HG02943 (cell line): ENCODE results near the gene TAF4B.
"Not testable (repeated sequence)": the region's sequence is repeated elsewhere in the genome, so short reads cannot be mapped to it uniquely, and the experiment has no call there.

ENCODE experiments used
- ATAC-seq: cut with Tn5 transposase; IDR thresholded peaks from one replicate; pipeline ENCODE4 v1.9.1; 2021; ENCODE audit warnings: mild to moderate bottlenecking, low read depth, moderate library complexity; ENCODE audit not compliant: unreplicated experiment

The TAF4B gene

GRCh38 chr18:26226229-26227050, at the start of gene TAF4B:
Gene TAF4B, plus strand, starts transcription at chr18:26226445. Its CDS starts 489 bp downstream, at chr18:26226934.
- ATAC-seq = peak; percentile 78

- ATAC-seq = peak; percentile 71
These were observed 44.9 kb upstream of the TAF4B start for GRCh38 chr18:26181343-26181826.

- ATAC-seq = no peak
These were observed 42.7 kb upstream of the TAF4B start for GRCh38 chr18:26183395-26184112.

- no peak for ATAC-seq
These were observed 41.0 kb upstream of the TAF4B start for GRCh38 chr18:26185267-26185666.

GRCh38 chr18:26190506-26190905, 35.7 kb upstream of the TAF4B start:
- peak; percentile 82 for ATAC-seq

GRCh38 chr18:26192233-26192632, 34.0 kb upstream of the TAF4B start:
- no peak for ATAC-seq

GRCh38 chr18:26196605-26197004, 29.6 kb upstream of the TAF4B start:
- ATAC-seq = no peak

GRCh38 chr18:26202001-26202400, 24.2 kb upstream of the TAF4B start:
- ATAC-seq = not testable (repeated sequence)

GRCh38 chr18:26205318-26205717, 20.9 kb upstream of the TAF4B start:
- no peak for ATAC-seq

- no peak for ATAC-seq
These were observed 19.8 kb upstream of the TAF4B start for GRCh38 chr18:26206488-26206887.

GRCh38 chr18:26207937-26208336, 18.3 kb upstream of the TAF4B start:
- no peak for ATAC-seq

GRCh38 chr18:26208977-26209376, 17.3 kb upstream of the TAF4B start:
- no peak for ATAC-seq

- ATAC-seq = no peak
These were observed 16.1 kb upstream of the TAF4B start for GRCh38 chr18:26210147-26210546.

GRCh38 chr18:26215247-26215970, 10.8 kb upstream of the TAF4B start:
- peak; percentile 96 for ATAC-seq

- ATAC-seq = no peak
These were observed 1.1 kb upstream of the TAF4B start for GRCh38 chr18:26225022-26225693.

- ATAC-seq = no peak
These were observed 373 bp upstream of the TAF4B start for GRCh38 chr18:26225915-26226228.

GRCh38 chr18:26227051-26227670, 916 bp downstream of the TAF4B start:
- no peak for ATAC-seq

- no peak for ATAC-seq
These were observed 2.5 kb downstream of the TAF4B start for GRCh38 chr18:26228562-26229260.

GRCh38 chr18:26230497-26230896, 4.3 kb downstream of the TAF4B start:
- ATAC-seq = no peak

GRCh38 chr18:26233208-26233607, 7.0 kb downstream of the TAF4B start:
- ATAC-seq = no peak
